BLaER1 treated with 17β-estradiol and CSF1 and Interleukin-3, amounts not matched to agents 10 nM and 100 nM (cell line): ENCODE results near the gene LIPH.

ENCODE experiments used
- H3K27ac ChIP-seq, 11 experiments: shearing (Covaris generic); formaldehyde crosslinking; 2 replicates each; pipeline ENCODE4 v1.8.1; 2022
- H3K27me3 ChIP-seq, 11 experiments: shearing (Covaris generic); formaldehyde crosslinking; 2 replicates each; pipeline ENCODE4 v1.8.1; 2022
- H3K36me3 ChIP-seq, 11 experiments: shearing (Covaris generic); formaldehyde crosslinking; 2 replicates each; pipeline ENCODE4 v1.8.1; 2022
- H3K4me1 ChIP-seq, 10 experiments: shearing (Covaris generic); formaldehyde crosslinking; 2 replicates each; pipeline ENCODE4 v1.8.1; 2022
- H3K4me2 ChIP-seq, 11 experiments: shearing (Covaris generic); formaldehyde crosslinking; 2 replicates each; pipeline ENCODE4 v1.8.1; 2022
- H3K4me3 ChIP-seq, 10 experiments: shearing (Covaris generic); formaldehyde crosslinking; 2 replicates each; pipeline ENCODE4 v1.8.1; 2022
- H3K9ac ChIP-seq, 11 experiments: shearing (Covaris generic); formaldehyde crosslinking; 2 replicates each; pipeline ENCODE4 v1.8.1; 2022
- H3K9me3 ChIP-seq, 11 experiments: shearing (Covaris generic); formaldehyde crosslinking; replicated peaks in 1 of 11; 2 replicates each; pipeline ENCODE4 v1.8.1; 2022
- H4K20me1 ChIP-seq, 11 experiments: shearing (Covaris generic); formaldehyde crosslinking; 2 replicates each; pipeline ENCODE4 v1.8.1; 2022
- Cebpa-rat ChIP-seq, 11 experiments: shearing (Covaris generic); IDR thresholded peaks; 2 replicates each; pipeline ENCODE4 v1.8.1; 2022

The LIPH gene

GRCh38 chr3:185552358-185552877 is at the start of gene LIPH:
LIPH (minus strand) TSS chr3:185552588; CDS start chr3:185552471, 117 bp downstream.
- Histone ChIP-seq H4K20me1 (no peaks in the 10 kb centered on the region), H3K4me2 (peak within 1 kb of the TSS in 5 of 11 experiments; percentile 7 to 18 (median 12); a peak in 4 of 22 replicates), H3K4me1 (peaks cover 0 to 16% (median 6%) of the 10 kb centered on the region in 10 experiments; a peak in 10 of 20 replicates), H3K36me3 (no peaks in the 10 kb centered on the region), H3K9ac (no peak within 1 kb of the TSS), H3K9me3 (no peaks in the 10 kb centered on the region), H3K27me3 (no peaks in the 10 kb centered on the region), H3K27ac (no peak within 1 kb of the TSS), H3K4me3 (no peak within 1 kb of the TSS)
- no peak for TF ChIP-seq Cebpa-rat (IDR thresholded peaks at IDR 0.05)

GRCh38 chr3:185595526-185595925 is 43.1 kb upstream of the LIPH start:
- Histone ChIP-seq H3K9me3 (no peaks in the 10 kb centered on the region), H3K4me3 (0 out of 20 replicates have a peak overlapping the region, but pooled peaks of 1 of the 10 experiments have one; percentile 9), H3K36me3 (peaks cover 50 to 82% (median 73%) of the 10 kb centered on the region in 11 experiments), H3K4me2 (peak overlapping the region; percentile 17 to 83 (median 63); a peak in 20 of 22 replicates), H4K20me1 (no peaks in the 10 kb centered on the region; a peak in 2 of 22 replicates), H3K27ac (peak overlapping the region in 10 of 11 experiments; percentile 16 to 79 (median 58); a peak in 19 of 22 replicates), H3K4me1 (peaks cover 24 to 37% (median 30%) of the 10 kb centered on the region in 10 experiments), H3K27me3 (no peaks in the 10 kb centered on the region), H3K9ac (peak overlapping the region in 5 of 11 experiments; percentile 9 to 45 (median 23); a peak in 4 of 22 replicates)
- TF ChIP-seq Cebpa-rat (IDR thresholded peaks at IDR 0.05): no peak

- H3K27ac ChIP-seq: peak overlapping the region in 10 of 11 experiments; percentile 16 to 79 (median 58); a peak in 16 of 22 replicates
- peaks cover 24 to 37% (median 31%) of the 10 kb centered on the region in 10 experiments for H3K4me1 ChIP-seq
- no peak for TF ChIP-seq Cebpa-rat (IDR thresholded peaks at IDR 0.05)
- H3K4me2 ChIP-seq: peak overlapping the region; percentile 17 to 83 (median 50); a peak in 19 of 22 replicates
- peaks cover 0 to 9% (median 0%) of the 10 kb centered on the region in 11 experiments; a peak in 7 of 22 replicates for H4K20me1 ChIP-seq
- H3K36me3 ChIP-seq: peaks cover 42 to 80% (median 68%) of the 10 kb centered on the region in 11 experiments
- no peak overlapping the region for H3K4me3 ChIP-seq
- peak overlapping the region in 5 of 11 experiments; percentile 8 to 55 (median 38); a peak in 8 of 22 replicates for H3K9ac ChIP-seq
- no peaks in the 10 kb centered on the region for H3K27me3 ChIP-seq
- no peaks in the 10 kb centered on the region for H3K9me3 ChIP-seq
Observed at GRCh38 chr3:185594073-185594472, 41.7 kb upstream of the LIPH start.

DNA sequence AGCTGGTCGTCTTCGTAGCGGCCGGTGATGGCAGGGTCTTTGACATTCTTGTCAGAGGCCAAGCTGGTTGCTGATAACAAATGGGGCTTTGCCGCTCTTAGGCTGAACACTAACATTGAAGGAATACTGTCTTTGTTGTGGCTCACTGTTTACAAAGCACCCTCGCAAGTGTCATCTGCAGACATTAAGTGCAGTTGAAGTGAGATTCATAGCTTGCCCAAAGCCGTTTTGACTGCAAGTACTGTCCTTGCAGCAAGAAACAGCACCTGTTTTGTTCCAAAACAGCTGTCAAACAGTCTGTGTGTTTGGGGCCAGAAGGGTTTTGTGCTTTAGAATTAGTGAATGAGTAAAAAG is 34.3 kb upstream of the LIPH start:
- Histone ChIP-seq H4K20me1 (peaks cover 0 to 24% (median 0%) of the 10 kb centered on the region in 11 experiments; a peak in 8 of 22 replicates), H3K9ac (peak overlapping the region; percentile 87 to 97 (median 92)), H3K4me1 (peaks cover 27 to 39% (median 35%) of the 10 kb centered on the region in 10 experiments), H3K27me3 (no peaks in the 10 kb centered on the region), H3K27ac (peak overlapping the region; percentile 79 to 93 (median 88)), H3K4me2 (peak overlapping the region; percentile 81 to 98 (median 94)), H3K4me3 (peak overlapping the region; percentile 73 to 98 (median 92)), H3K9me3 (no peaks in the 10 kb centered on the region), H3K36me3 (peaks cover 3 to 28% (median 17%) of the 10 kb centered on the region in 11 experiments; a peak in 21 of 22 replicates)
- no peak for TF ChIP-seq Cebpa-rat (IDR thresholded peaks at IDR 0.05)

DNA sequence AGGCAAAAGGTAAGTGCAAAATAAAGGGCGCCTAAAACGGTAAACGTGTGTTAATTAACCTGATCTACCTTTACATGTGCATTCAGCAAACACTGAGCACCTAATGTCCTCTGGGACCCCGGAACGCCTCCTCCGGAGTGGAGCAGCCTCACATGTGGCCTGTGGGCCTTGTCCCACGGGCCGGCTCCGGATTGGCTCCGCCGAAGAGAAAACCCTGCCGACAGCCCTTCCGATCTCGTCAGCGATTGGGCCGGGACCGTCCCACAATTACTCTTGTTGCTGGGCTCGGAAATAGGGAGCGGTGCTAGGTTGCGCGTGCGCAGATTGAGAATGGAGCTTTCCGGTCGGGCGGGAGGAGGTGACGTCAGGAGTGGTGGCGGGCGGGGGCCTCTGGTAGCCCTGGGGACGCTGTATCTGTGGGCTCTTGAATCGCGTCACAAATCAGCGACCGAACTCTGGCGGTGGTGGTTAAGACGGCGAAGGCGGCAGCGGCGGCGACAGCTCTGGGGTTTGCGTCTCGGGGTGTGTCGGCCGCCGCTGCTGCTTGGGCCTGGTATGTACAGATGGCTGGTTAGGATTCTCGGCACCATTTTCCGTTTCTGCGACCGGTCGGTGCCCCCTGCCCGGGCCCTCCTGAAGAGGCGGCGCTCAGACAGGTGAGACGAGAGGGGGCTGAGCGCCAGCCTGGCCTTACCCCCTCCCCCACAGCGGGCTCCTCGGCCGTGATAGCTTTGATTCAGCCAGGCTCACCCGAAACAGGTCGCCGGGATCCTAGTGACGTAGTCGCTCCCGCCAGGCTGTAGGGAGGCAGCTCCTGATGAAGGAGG is 33.7 kb upstream of the LIPH start, which contains the start of gene SENP2:
Gene SENP2 (plus strand): TSS at position 437 of the 827 bp plus-strand sequence. CDS start 119 bp downstream, at position 556.
- Histone ChIP-seq H3K36me3 (peaks cover 0 to 23% (median 12%) of the 10 kb centered on the region in 11 experiments; a peak in 13 of 22 replicates), H3K9me3 (no peaks in the 10 kb centered on the region), H3K4me3 (peak within 1 kb of the TSS; percentile 73 to 98 (median 92)), H3K27ac (peak within 1 kb of the TSS; percentile 79 to 93 (median 88)), H4K20me1 (peaks cover 0 to 24% (median 0%) of the 10 kb centered on the region in 11 experiments; a peak in 8 of 22 replicates), H3K27me3 (no peaks in the 10 kb centered on the region), H3K4me2 (peak within 1 kb of the TSS; percentile 81 to 98 (median 94)), H3K4me1 (peaks cover 27 to 39% (median 35%) of the 10 kb centered on the region in 10 experiments), H3K9ac (peak within 1 kb of the TSS; percentile 87 to 97 (median 92))
- TF ChIP-seq Cebpa-rat (IDR thresholded peaks at IDR 0.05): no peak

DNA sequence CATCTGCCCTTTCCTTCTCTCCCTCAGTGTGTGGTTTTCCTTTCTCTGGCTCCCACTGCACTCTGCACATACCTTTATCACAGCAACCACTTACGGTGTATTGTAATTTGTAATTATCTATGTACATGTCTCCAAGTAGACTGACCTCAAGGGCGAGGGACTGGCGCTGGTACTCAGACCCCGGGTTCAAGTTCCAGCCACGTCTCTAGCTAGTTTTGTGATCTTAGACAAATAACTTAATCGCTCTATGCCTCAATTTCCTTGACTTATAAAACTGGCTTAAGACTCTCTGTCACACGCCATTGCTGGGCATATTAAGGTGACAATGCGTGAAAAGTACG is 33.1 kb upstream of the LIPH start:
- H3K9me3 ChIP-seq: no peaks in the 10 kb centered on the region
- peak overlapping the region; percentile 53 to 94 (median 91); a peak in 21 of 22 replicates for H3K9ac ChIP-seq
- peak overlapping the region; percentile 60 to 93 (median 78) for H3K4me2 ChIP-seq
- peak overlapping the region; percentile 40 to 93 (median 86); a peak in 21 of 22 replicates for H3K27ac ChIP-seq
- peaks cover 27 to 39% (median 35%) of the 10 kb centered on the region in 10 experiments for H3K4me1 ChIP-seq
- H3K36me3 ChIP-seq: peaks cover 0 to 17% (median 10%) of the 10 kb centered on the region in 11 experiments; a peak in 10 of 22 replicates
- H3K4me3 ChIP-seq: peak overlapping the region; percentile 73 to 98 (median 92)
- no peak for TF ChIP-seq Cebpa-rat (IDR thresholded peaks at IDR 0.05)
- H4K20me1 ChIP-seq: peaks cover 0 to 24% (median 0%) of the 10 kb centered on the region in 11 experiments; a peak in 8 of 22 replicates
- no peaks in the 10 kb centered on the region for H3K27me3 ChIP-seq

DNA sequence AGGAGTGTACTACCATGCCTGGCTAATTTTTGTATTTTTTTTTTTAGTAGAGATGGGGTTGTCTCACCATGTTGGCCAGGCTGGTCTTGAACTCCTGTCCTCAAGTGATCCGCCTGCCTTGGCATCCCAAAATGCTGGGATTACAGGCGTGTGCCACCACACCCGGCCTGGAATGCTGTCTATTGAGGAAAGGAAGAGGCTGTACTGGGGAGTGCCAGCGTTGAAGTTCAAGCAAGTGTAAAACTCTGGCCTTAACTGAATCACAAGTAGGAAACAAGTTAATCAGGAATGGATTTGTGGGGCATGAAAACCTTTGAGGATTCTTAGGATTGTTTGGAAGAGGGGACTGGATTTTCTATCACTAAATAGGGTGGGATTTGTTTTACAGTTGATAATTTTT is 32.3 kb upstream of the LIPH start:
- no peaks in the 10 kb centered on the region for H3K9me3 ChIP-seq
- no peak for TF ChIP-seq Cebpa-rat (IDR thresholded peaks at IDR 0.05)
- H3K9ac ChIP-seq: no peak overlapping the region
- H3K4me1 ChIP-seq: peaks cover 27 to 39% (median 35%) of the 10 kb centered on the region in 10 experiments
- no peak overlapping the region for H3K4me3 ChIP-seq
- peaks cover 0 to 9% (median 2%) of the 10 kb centered on the region in 11 experiments; a peak in 5 of 22 replicates for H3K36me3 ChIP-seq
- peaks cover 0 to 22% (median 0%) of the 10 kb centered on the region in 11 experiments; a peak in 7 of 22 replicates for H4K20me1 ChIP-seq
- H3K27ac ChIP-seq: peak overlapping the region in 2 of 11 experiments; percentile 88 to 91; a peak in 2 of 22 replicates
- no peaks in the 10 kb centered on the region for H3K27me3 ChIP-seq
- H3K4me2 ChIP-seq: no peak overlapping the region; a peak in 1 of 22 replicates

DNA sequence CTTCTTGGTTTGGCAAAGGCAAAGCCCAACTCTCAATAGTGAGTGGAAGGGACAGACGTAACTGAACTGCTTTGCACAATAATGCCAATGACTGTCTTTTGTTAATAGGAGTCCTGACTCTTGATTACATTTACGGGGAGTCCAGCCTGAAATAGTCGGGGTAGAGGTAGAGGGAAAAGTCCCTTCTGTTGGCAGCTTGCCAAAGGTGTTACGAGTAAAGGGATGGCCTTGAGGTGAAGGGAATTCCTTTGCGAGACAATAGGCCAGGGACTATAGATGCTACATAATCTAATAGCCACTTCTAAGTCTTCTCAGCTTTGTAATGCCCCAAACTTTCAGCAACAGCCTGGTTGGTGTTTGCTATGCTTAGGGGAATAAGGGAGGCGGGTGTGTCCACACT is 31.5 kb upstream of the LIPH start:
- H3K9me3 ChIP-seq: no peaks in the 10 kb centered on the region
- 0 out of 22 replicates have a peak, but pooled peaks cover 0 to 5% (median 0%) of the 10 kb centered on the region in 11 experiments for H3K36me3 ChIP-seq
- no peak overlapping the region for H3K4me3 ChIP-seq
- H3K4me2 ChIP-seq: no peak overlapping the region
- peaks cover 27 to 38% (median 35%) of the 10 kb centered on the region in 10 experiments for H3K4me1 ChIP-seq
- peaks cover 0 to 14% (median 0%) of the 10 kb centered on the region in 11 experiments; a peak in 6 of 22 replicates for H4K20me1 ChIP-seq
- no peak for TF ChIP-seq Cebpa-rat (IDR thresholded peaks at IDR 0.05)
- no peak overlapping the region for H3K9ac ChIP-seq
- no peak overlapping the region for H3K27ac ChIP-seq
- no peaks in the 10 kb centered on the region for H3K27me3 ChIP-seq
